Activated CD8-positive, alpha-beta memory T cell treated with anti-CD3 and anti-CD28 coated beads, Interleukin-2, amount 10 ng/mL, durations not matched to agents 7 days and 5 days (primary cell): ENCODE results near the gene CFAP410. TPM values are rescaled to one million over a fixed set of nuclear protein-coding genes. Genes with fewer than 3 reads are reported as not detected.
A peak's percentile ranks its signal among the peaks of the same experiment; 100 is the strongest.

ENCODE experiments used
- ATAC-seq: fragments of 150-1000 bp; cut with Tn5 transposase; one replicate; pipeline ENCODE4 v1.10.0; 2021; ENCODE audit warnings: moderate library complexity
- CTCF ChIA-PET: fragments of 350-600 bp; sonication (Branson Sonifier 250); formaldehyde crosslinking; loops from one replicate; lab custom pipeline; 2021; ENCODE audit warnings: antibody characterized with exemption; lab: Charles Lee
- DNase-seq: peaks from one replicate; pipeline ENCODE4 v3.0.0-alpha.2; 2020
- H3K27ac Mint-ChIP-seq: one replicate; pipeline ENCODE4 v1.8.0; 2021; ENCODE audit warnings: mild to moderate bottlenecking, mixed read lengths
- H3K27me3 Mint-ChIP-seq: one replicate; pipeline ENCODE4 v1.8.0; 2021; ENCODE audit warnings: mixed read lengths
- H3K36me3 Mint-ChIP-seq: one replicate; pipeline ENCODE4 v1.8.0; 2021; ENCODE audit warnings: mild to moderate bottlenecking, mixed read lengths
- H3K4me1 Mint-ChIP-seq: one replicate; pipeline ENCODE4 v1.8.0; 2021; ENCODE audit warnings: mixed read lengths
- H3K4me3 Mint-ChIP-seq: one replicate; pipeline ENCODE4 v1.8.0; 2021; ENCODE audit warnings: mild to moderate bottlenecking, moderate library complexity, mixed read lengths
- H3K9me3 Mint-ChIP-seq: one replicate; pipeline ENCODE4 v1.8.0; 2022; ENCODE audit warnings: low read depth, mixed read lengths
- total RNA-seq, 2 experiments: library from RNA; stranded (reverse); gene quantifications; one replicate each; pipeline ENCODE4 v1.2.3, GENCODE V29; 2021

CFAP410 gene
- total RNA-seq, 2 experiments from 2014 or later = 14.8 to 15.3 TPM

DNA sequence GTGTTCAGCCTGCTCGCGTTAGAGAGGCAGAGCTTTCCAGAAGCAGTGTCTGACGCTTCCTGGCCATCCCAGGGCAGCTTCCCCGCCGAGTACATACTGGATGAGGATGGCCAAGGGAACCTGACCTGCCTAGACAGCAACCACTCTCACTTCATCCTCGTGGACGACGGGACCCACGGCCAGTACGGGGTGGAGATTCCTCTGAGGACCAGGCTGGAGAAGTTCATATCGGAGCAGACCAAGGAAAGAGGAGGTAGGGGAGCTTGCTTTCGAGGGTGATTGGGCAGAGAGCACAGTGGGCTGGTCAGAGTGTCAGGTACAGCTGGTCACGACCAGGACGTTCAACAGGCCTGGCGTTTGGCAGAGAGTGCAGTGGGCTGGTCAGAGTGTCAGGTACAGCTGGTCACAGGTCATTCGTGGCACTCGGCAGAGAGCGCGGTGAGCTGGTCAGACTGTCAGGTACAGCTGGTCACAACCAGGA, 36.6 kb upstream of the CFAP410 start:
- H3K4me1 Mint-ChIP-seq = peaks cover 36% of the 10 kb centered on the region
- peaks cover 60% of the 10 kb centered on the region for H3K36me3 Mint-ChIP-seq
- CTCF ChIA-PET = no interaction called here
- no peak overlapping the region for H3K27ac Mint-ChIP-seq
- DNase-seq = no peak
- H3K4me3 Mint-ChIP-seq = no peak overlapping the region
- peaks cover 8% of the 10 kb centered on the region for H3K9me3 Mint-ChIP-seq
- ATAC-seq = no peak
- peaks cover 7% of the 10 kb centered on the region for H3K27me3 Mint-ChIP-seq

DNA sequence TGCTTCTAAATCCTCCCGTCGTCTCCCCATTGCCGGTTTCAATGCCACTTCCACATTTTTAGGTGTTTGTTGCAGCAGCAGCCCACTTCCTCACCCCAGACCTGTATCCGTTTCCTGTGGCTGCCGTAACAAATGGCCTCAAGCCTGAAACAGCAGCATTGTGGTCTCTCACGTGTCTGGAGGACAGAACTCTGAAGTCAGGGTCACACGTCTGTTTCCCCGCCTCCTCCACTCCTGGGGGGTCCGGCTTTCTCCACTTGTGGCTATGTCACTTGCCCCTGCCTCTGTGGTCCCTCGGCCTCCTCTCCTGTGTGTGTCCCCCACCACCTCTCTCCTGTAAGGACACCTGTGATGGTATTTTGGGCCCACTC, 36.1 kb upstream of the CFAP410 start:
- CTCF ChIA-PET = no interaction called here
- peak; percentile 62 for ATAC-seq
- H3K27me3 Mint-ChIP-seq = peaks cover 7% of the 10 kb centered on the region

DNA sequence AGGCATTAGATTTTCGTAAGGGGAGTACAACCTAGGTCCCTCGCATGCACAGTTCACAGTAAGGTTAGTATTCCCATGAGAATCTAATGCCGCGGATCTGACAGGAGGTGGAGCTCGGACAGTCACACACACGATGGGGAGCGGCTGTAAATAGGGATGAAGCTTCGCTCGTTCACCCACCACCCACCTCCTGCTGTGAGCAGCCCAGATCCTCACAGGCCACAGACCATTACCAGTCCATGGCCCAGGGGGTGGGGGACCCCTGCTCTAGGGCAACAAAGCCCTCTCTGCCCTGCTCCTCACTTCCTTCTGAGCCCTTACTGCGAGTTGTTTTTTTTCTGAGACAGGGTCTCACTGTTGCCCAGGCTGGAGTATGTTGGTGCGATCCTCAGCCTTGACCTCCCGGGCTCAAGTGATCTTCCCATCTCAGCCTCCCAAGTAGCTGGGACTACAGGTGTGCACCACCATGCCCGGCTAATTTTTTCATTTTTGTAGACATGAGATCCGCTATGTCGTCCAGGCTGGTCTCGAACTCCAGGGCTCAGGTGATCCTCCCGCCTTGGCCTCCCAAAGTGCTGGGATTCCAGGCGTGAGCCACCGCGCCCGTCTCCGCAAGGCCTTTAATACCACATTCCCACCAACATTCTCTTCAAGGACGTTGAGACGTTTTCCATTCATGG, 35.6 kb upstream of the CFAP410 start:
- H3K4me1 Mint-ChIP-seq = peaks cover 36% of the 10 kb centered on the region
- peaks cover 54% of the 10 kb centered on the region for H3K36me3 Mint-ChIP-seq
- DNase-seq = no peak
- no peak overlapping the region for H3K4me3 Mint-ChIP-seq
- H3K27me3 Mint-ChIP-seq = peaks cover 7% of the 10 kb centered on the region
- peaks cover 8% of the 10 kb centered on the region for H3K9me3 Mint-ChIP-seq
- CTCF ChIA-PET = no interaction called here
- peak overlapping the region; percentile 73 for H3K27ac Mint-ChIP-seq
- ATAC-seq = no peak

More for the DNA sequence above, 36.1 kb upstream of the CFAP410 start:
- DNase-seq = peak; percentile 91
- peaks cover 8% of the 10 kb centered on the region for H3K9me3 Mint-ChIP-seq
- peaks cover 36% of the 10 kb centered on the region for H3K4me1 Mint-ChIP-seq
- peak overlapping the region; percentile 73 for H3K27ac Mint-ChIP-seq
- peaks cover 60% of the 10 kb centered on the region for H3K36me3 Mint-ChIP-seq
- H3K4me3 Mint-ChIP-seq = no peak overlapping the region

DNA sequence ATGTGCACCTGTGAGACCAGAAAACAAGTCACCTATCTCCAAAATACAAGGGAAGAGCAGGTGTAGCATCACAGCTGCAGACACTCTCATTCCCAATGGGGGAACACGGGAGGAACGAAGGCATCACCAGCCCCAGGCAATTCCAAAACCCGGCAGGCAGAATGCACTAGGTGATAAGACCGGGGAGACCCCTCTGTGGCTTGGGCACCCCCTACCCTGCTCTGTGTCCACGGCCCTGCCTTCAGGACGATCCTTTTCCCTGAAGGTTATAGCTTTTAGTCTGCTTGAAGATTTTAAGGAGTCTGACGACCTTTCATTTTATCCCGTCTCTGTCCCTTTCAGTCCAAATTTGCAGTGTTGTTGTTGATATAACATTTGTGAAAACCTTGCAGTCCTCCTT, 33.4 kb upstream of the CFAP410 start:
- CTCF ChIA-PET = no interaction called here
- peaks cover 7% of the 10 kb centered on the region for H3K27me3 Mint-ChIP-seq
- no peak for DNase-seq
- peaks cover 45% of the 10 kb centered on the region for H3K36me3 Mint-ChIP-seq
- H3K9me3 Mint-ChIP-seq = peaks cover 8% of the 10 kb centered on the region
- no peak overlapping the region for H3K27ac Mint-ChIP-seq
- ATAC-seq = no peak
- H3K4me1 Mint-ChIP-seq = peaks cover 36% of the 10 kb centered on the region
- H3K4me3 Mint-ChIP-seq = no peak overlapping the region

DNA sequence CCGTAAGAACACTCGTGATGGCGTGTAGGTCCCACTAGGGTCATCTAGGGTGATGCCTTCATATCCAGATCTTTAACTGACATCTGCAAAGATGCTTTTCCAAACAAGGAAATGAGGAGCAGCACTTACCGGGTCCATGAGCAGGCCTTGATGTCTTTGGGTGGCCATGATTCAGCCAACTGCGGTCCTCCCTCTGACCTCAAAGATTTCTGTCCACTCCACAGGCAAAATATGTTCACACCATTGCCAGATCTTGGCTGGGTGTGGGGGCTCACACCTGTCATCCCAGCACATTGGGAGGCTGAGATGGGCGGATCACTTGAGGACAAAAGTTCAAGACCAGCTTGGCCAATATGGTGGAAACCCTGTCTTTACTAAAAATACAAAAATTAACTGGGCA, 32.4 kb upstream of the CFAP410 start:
- Mint-ChIP-seq H3K27ac (peak overlapping the region; percentile 30), H3K36me3 (peaks cover 45% of the 10 kb centered on the region), H3K9me3 (peaks cover 8% of the 10 kb centered on the region), H3K4me1 (peaks cover 36% of the 10 kb centered on the region), H3K4me3 (no peak overlapping the region), H3K27me3 (peaks cover 7% of the 10 kb centered on the region)
- DNase-seq (no peak), ATAC-seq (no peak)
- CTCF ChIA-PET = no interaction called here

DNA sequence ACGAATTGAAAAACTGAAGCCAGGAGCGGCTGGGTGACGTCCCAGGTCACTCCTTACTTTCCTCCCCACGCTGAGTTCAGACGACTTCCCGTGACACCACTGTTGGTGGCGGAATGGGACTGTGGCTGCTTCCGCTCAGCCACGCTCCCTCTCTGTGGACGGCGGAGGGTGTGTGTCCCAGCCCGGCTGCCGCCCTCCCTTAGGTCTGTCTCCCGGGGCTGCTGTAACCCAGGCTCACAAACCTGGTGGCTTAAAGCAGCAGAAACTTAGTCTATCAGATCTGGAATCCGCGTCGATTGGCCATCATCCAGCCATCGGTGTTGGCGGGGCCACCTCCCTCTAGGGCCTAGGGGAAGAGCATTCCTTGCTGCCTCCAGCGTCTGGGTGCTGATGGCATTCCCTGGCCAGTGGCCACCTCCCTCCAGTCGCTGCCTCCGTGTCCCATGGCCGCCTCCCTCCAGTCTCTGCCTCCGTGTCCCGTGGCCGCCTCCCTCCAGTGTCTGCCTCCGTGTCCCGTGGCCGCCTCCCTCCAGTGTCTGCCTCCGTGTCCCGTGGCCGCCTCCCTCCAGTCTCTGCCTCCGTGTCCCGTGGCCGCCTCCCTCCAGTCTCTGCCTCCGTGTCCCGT, 31.7 kb upstream of the CFAP410 start:
- peaks cover 5% of the 10 kb centered on the region for H3K27me3 Mint-ChIP-seq
- peaks cover 31% of the 10 kb centered on the region for H3K4me1 Mint-ChIP-seq
- DNase-seq = no peak
- ATAC-seq = no peak
- peaks cover 38% of the 10 kb centered on the region for H3K36me3 Mint-ChIP-seq
- peaks cover 8% of the 10 kb centered on the region for H3K9me3 Mint-ChIP-seq
- H3K27ac Mint-ChIP-seq = no peak overlapping the region
- CTCF ChIA-PET = no interaction called here
- H3K4me3 Mint-ChIP-seq = no peak overlapping the region

DNA sequence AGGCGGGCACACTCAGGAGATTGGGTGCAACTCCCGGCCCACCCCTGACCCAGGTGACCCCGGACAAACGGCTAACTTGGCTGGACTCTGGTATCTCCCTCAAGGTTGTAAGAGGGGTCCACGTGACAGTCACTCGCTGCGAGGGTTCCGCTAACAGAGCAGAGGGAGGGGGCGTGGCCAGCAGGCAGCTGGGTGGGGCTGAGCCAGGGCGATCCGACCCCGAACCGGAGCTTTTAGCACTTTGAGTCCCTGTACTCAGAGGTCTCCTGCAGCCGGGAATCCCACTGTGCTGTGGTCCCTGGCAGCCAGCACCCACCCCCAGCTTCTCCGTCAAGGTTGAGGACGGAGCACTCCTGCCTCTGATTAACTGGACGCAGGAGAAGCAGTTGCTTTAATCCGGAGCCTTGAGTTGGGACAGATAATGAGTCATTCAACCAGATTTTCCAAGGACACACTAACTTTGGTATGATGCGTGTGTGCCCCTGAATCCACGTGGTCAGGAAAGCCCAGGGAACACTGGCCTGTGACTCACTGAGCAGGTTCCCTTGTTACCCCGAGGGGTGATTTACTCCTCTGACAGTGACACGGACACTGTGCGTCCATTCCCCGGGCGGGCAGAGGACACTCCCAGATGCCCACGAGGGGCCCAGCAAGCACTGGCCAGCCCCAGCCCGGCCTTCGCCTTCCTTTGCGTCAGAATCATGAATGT, 31.0 kb upstream of the CFAP410 start:
- CTCF ChIA-PET = no interaction called here
- Mint-ChIP-seq H3K4me3 (no peak overlapping the region), H3K36me3 (peaks cover 31% of the 10 kb centered on the region), H3K27ac (no peak overlapping the region), H3K9me3 (peaks cover 7% of the 10 kb centered on the region), H3K4me1 (peaks cover 24% of the 10 kb centered on the region), H3K27me3 (peaks cover 2% of the 10 kb centered on the region)
- no peak for ATAC-seq
- peak; percentile 36 for DNase-seq

DNA sequence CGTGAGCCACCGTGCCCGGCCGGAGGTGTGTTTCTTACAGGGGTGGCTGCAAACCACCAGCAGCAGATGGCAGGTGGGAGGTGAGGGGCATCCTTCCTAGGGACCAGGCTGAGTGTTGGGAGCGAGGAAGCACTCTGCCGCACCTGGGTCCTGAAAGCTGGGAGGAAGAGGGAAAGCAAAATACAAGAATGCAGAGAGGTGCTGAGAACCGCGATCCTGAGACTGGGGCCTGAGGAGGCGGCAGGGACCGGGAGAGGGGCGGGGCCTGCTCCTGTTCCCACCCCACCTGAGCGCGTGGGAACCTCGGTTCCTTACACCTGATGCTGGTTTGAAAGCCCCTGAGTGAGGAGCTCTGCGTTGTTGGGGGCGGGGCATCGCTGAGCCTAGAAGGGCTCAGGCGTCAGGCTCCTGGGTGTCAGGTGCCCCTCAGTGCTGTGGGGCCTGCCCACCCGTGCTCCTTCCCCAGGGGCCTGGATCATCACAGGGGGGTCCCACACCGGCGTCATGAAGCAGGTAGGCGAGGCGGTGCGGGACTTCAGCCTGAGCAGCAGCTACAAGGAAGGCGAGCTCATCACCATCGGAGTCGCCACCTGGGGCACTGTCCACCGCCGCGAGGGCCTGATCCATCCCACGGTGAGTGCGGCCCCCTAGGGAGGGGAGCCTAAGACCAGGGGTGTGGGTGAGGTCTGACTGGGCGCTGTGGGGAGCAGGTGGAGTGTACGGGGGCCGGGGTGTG, 29.7 kb upstream of the CFAP410 start:
- DNase-seq (peak; percentile 35), ATAC-seq (no peak)
- CTCF ChIA-PET = no interaction called here
- Mint-ChIP-seq H3K36me3 (peaks cover 23% of the 10 kb centered on the region), H3K4me1 (peaks cover 11% of the 10 kb centered on the region), H3K27ac (no peak overlapping the region), H3K4me3 (no peak overlapping the region), H3K27me3 (peaks cover 2% of the 10 kb centered on the region), H3K9me3 (peaks cover 5% of the 10 kb centered on the region)

DNA sequence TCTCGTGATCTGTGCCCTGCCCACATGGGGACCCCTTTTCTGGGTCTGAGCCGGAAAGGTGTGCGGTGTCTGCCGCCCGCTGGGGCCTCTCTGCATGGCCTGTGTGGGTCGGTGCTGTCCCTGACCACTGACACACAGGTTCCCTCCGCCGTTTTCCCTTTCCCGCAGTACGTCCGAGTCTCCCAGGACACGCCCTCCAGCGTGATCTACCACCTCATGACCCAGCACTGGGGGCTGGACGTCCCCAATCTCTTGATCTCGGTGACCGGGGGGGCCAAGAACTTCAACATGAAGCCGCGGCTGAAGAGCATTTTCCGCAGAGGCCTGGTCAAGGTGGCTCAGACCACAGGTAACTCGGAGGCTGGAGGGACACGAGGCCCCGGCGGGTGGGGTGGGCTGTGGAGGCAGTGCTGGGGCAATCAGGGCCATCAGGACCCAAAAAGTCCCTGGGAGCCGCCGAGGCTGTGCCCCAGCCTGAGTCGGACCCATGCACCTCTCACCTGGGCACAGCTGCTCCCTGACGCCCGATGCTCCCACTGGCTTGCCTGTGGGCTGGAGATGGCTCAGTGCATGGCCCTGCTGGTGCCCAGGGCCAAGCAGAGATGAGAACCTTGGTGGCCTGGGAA, 27.5 kb upstream of the CFAP410 start:
- H3K4me3 Mint-ChIP-seq = no peak overlapping the region
- H3K27ac Mint-ChIP-seq = no peak overlapping the region
- H3K4me1 Mint-ChIP-seq = no peaks in the 10 kb centered on the region
- peaks cover 5% of the 10 kb centered on the region for H3K27me3 Mint-ChIP-seq
- DNase-seq (no peak), ATAC-seq (no peak)
- CTCF ChIA-PET = no interaction called here
- peaks cover 6% of the 10 kb centered on the region for H3K9me3 Mint-ChIP-seq
- peaks cover 19% of the 10 kb centered on the region for H3K36me3 Mint-ChIP-seq

DNA sequence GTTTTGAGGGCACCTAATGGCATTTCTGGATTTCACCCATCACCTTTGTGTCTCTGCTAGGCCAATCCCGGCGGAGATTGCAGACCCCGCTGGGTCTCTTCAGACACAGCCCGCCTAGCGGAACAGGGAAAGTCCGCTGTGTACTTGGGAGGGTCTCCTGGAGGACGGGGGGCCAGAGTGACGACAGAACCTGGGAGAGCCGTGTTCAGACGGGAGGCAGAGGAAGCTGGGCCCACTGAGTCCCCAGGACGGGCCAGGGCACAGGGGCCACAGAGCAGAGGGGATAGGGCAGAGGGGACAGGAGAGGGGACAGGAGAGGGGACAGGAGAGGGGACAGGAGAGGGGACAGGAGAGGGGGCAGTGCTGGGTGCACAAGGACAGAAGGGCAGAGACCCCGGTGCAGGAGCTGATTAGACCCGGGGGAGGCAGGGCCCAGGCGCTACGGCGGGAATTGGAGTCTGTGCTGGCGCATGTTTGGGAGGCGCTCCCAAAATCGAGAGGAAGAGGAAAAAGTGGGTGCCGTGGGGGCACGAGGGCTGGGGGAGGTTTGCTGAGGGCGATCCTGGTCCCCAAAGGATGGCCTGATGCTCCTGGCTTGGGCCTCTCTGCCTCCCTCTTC, 26.9 kb upstream of the CFAP410 start:
- no peak for ATAC-seq
- H3K4me1 Mint-ChIP-seq = no peaks in the 10 kb centered on the region

DNA sequence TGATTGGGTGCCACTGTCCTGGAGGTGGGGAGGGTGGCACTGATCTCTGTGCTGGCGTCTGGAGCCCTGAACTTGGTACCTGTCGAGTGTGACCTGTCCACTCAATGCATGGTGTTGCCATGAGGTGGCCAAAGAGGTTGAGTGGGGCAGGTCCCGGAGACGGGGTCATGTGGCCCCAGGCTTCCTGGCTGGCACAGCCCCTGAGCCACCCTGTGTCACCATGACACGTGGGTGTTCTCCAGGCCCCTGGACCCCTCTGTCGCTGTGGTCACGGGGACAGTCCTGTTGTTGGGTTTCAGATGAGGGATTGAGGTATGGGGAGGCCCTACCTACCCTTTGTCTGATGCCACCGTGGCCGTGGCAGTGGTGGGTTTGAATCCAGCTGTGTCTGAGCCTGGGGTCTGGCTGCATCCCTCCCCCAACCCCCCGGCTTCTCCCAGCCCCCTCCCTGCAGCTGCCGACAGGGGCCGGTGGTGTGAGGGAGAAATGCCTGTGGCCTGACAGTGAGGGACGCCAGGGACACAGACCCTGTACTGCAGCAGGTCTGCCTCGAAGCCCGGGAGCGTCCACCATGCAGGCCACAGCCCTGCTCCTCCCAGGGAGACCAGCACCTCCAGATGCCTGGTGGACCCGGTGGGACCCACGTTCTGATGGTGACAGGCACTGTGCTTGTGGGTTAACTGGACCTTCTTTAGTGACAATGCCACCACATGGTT, 26.2 kb upstream of the CFAP410 start:
- H3K27ac Mint-ChIP-seq = no peak overlapping the region
- ATAC-seq (no peak), DNase-seq (no peak)
- CTCF ChIA-PET = no interaction called here
- peaks cover 4% of the 10 kb centered on the region for H3K9me3 Mint-ChIP-seq
- H3K4me3 Mint-ChIP-seq = no peak overlapping the region
- no peaks in the 10 kb centered on the region for H3K4me1 Mint-ChIP-seq
- H3K27me3 Mint-ChIP-seq = peaks cover 5% of the 10 kb centered on the region
- peaks cover 14% of the 10 kb centered on the region for H3K36me3 Mint-ChIP-seq

More for the DNA sequence above, 26.9 kb upstream of the CFAP410 start:
- CTCF ChIA-PET = no interaction called here
- no peak overlapping the region for H3K4me3 Mint-ChIP-seq
- H3K27ac Mint-ChIP-seq = no peak overlapping the region
- peaks cover 5% of the 10 kb centered on the region for H3K27me3 Mint-ChIP-seq
- peaks cover 16% of the 10 kb centered on the region for H3K36me3 Mint-ChIP-seq
- H3K9me3 Mint-ChIP-seq = peaks cover 4% of the 10 kb centered on the region
- no peak for DNase-seq
